CD14-positive monocyte (primary cell): ENCODE results near the gene SPATA20. TPM values are rescaled to one million over a fixed set of nuclear protein-coding genes. Genes with fewer than 3 reads are reported as not detected.

Experiments used
- DNase-seq, 3 donors: peaks; one replicate each; pipeline ENCODE4 v3.0.0-alpha.2; 2011 to 2022
- H2AFZ ChIP-seq: 2 replicates; pipeline ENCODE4 v1.6.0; 2012; ENCODE audit warnings: mild to moderate bottlenecking, low read depth, low read length, inconsistent platforms; ENCODE audit not compliant: insufficient read depth, poor library complexity, severe bottlenecking
- H3K27ac ChIP-seq, 2 donors: 1 replicate in 1 of 2; 2 replicates in 1 of 2; pipeline ENCODE4 v1.5.1; 2012 to 2013; ENCODE audit warnings: low read length in 2 of 2, control low read depth in 1 of 2, inconsistent platforms in 1 of 2, low read depth in 1 of 2, mild to moderate bottlenecking in 1 of 2
- H3K27me3 ChIP-seq, 2 donors: one replicate each; pipeline versions ENCODE4 v1.6.0 to v1.6.1; 2011 to 2013; ENCODE audit warnings: low read length in 2 of 2; ENCODE audit not compliant: control insufficient read depth in 2 of 2, insufficient read depth in 2 of 2
- H3K36me3 ChIP-seq, 2 donors: replicated peaks in 1 of 2; 1 replicate in 1 of 2; 2 replicates in 1 of 2; pipeline versions ENCODE4 v1.5.1 to v1.6.1; 2012 to 2013; ENCODE audit warnings: low read length in 2 of 2, control low read depth in 1 of 2, inconsistent platforms in 1 of 2, mild to moderate bottlenecking in 1 of 2; ENCODE audit not compliant: insufficient read depth in 2 of 2, control insufficient read depth in 1 of 2
- H3K4me1 ChIP-seq, 2 donors: 1 replicate in 1 of 2; 2 replicates in 1 of 2; pipeline versions ENCODE4 v1.5.1 to v1.6.1; 2012 to 2013; ENCODE audit warnings: low read length in 2 of 2, control low read depth in 1 of 2, inconsistent platforms in 1 of 2, mild to moderate bottlenecking in 1 of 2, moderate library complexity in 1 of 2; ENCODE audit not compliant: insufficient read depth in 2 of 2, control insufficient read depth in 1 of 2
- H3K4me2 ChIP-seq: replicated peaks from 2 replicates; pipeline ENCODE3; 2012; ENCODE audit warnings: low read length, moderate library complexity, mild to moderate bottlenecking; ENCODE audit not compliant: poor library complexity, severe bottlenecking; ENCODE audit errors: extremely low read depth
- H3K4me3 ChIP-seq, 3 experiments: fragments of 200-600 bp in 1 of 3; sonication (generic) in 1 of 3; replicated peaks in 1 of 3; 1 replicate in 2 of 3; 2 replicates in 1 of 3; pipeline ENCODE4 v1.5.1; 2011 to 2013; ENCODE audit warnings: low read length in 3 of 3, mild to moderate bottlenecking in 3 of 3, control low read depth in 2 of 3, low read depth in 2 of 3, inconsistent platforms in 1 of 3, moderate library complexity in 1 of 3
- H3K79me2 ChIP-seq: 2 replicates; pipeline ENCODE4 v1.6.0; 2012; ENCODE audit warnings: mild to moderate bottlenecking, control low read depth, inconsistent platforms, low read length, moderate library complexity; ENCODE audit not compliant: insufficient read depth
- H3K9ac ChIP-seq: 2 replicates; pipeline ENCODE4 v1.6.0; 2017; ENCODE audit warnings: low read length, mild to moderate bottlenecking; ENCODE audit not compliant: insufficient read depth, poor library complexity, severe bottlenecking
- H3K9me3 ChIP-seq, 2 donors: replicated peaks in 1 of 2; 1 replicate in 1 of 2; 2 replicates in 1 of 2; pipeline versions ENCODE4 v1.5.1 to v1.6.1; 2012 to 2013; ENCODE audit warnings: low read length in 2 of 2, control low read depth in 1 of 2; ENCODE audit not compliant: control insufficient read depth in 1 of 2, insufficient read depth in 1 of 2
- H4K20me1 ChIP-seq: 2 replicates; pipeline ENCODE4 v1.6.0; 2012; ENCODE audit warnings: mild to moderate bottlenecking, low read length, control low read depth, moderate library complexity; ENCODE audit not compliant: insufficient read depth
- H3K27ac Mint-ChIP-seq, 7 donors: one replicate each; pipeline ENCODE4 v1.8.0; 2020; ENCODE audit warnings: mild to moderate bottlenecking in 7 of 7, mixed read lengths in 7 of 7, moderate library complexity in 6 of 7, inconsistent platforms in 2 of 7
- H3K27me3 Mint-ChIP-seq, 3 donors: one replicate each; pipeline ENCODE4 v1.8.0; 2021 to 2022; ENCODE audit warnings: low read depth in 3 of 3, mild to moderate bottlenecking in 3 of 3, mixed read lengths in 3 of 3, moderate library complexity in 3 of 3, inconsistent platforms in 1 of 3
- H3K36me3 Mint-ChIP-seq, 2 donors: one replicate each; pipeline ENCODE4 v1.8.0; 2020; ENCODE audit warnings: mixed read lengths in 2 of 2, inconsistent platforms in 1 of 2, mild to moderate bottlenecking in 1 of 2
- H3K4me1 Mint-ChIP-seq: one replicate; pipeline ENCODE4 v1.8.0; 2020; ENCODE audit warnings: mild to moderate bottlenecking, mixed read lengths
- H3K4me3 Mint-ChIP-seq, 2 donors: one replicate each; pipeline ENCODE4 v1.8.0; 2020; ENCODE audit warnings: mild to moderate bottlenecking in 2 of 2, mixed read lengths in 2 of 2, moderate library complexity in 1 of 2
- H3K9me3 Mint-ChIP-seq, 7 donors: one replicate each; pipeline ENCODE4 v1.8.0; 2020 to 2022; ENCODE audit warnings: mixed read lengths in 7 of 7, mild to moderate bottlenecking in 6 of 7, moderate library complexity in 6 of 7, inconsistent platforms in 2 of 7
- WGBS: methylation state at CpG from one replicate; pipeline ENCODE4 v1.1.5; 2013; ENCODE audit warnings: missing lambda C conversion rate; ENCODE audit not compliant: insufficient coverage; 5-methylcytosine and 5-hydroxymethylcytosine counted together
- intact Hi-C, 2 donors: fragments of 100-400 bp; cut with micrococcal nuclease; formaldehyde crosslinking; loops; one replicate each; pipeline versions ENCODE4 v1.15.0 to v1.15.1; 2023
- polyA plus RNA-seq, 3 donors: library from polyadenylated mRNA; depleted of rRNA in 1 of 3; unstranded in 2 of 3; stranded (reverse) in 1 of 3; fragments of 300-500 nt in 2 of 3; fragments of >200 nt in 1 of 3; fragmentation: Illumina TruSeq in 2 of 3; gene quantifications; 1 replicate in 2 of 3; 2 replicates in 1 of 3; pipeline ENCODE4 v1.2.3, GENCODE V29; 2012 to 2021
- TF ChIP-seq, protein P1 (sequence below): fragments of 200-600 bp; IDR thresholded peaks from one replicate; pipeline ENCODE4 v1.8.0; 2022; ENCODE audit warnings: antibody characterized with exemption, mild to moderate bottlenecking

Gene SPATA20
- polyA plus RNA-seq, 3 donors, result 9.3 to 37.8 (median 12.2) TPM

DNA sequence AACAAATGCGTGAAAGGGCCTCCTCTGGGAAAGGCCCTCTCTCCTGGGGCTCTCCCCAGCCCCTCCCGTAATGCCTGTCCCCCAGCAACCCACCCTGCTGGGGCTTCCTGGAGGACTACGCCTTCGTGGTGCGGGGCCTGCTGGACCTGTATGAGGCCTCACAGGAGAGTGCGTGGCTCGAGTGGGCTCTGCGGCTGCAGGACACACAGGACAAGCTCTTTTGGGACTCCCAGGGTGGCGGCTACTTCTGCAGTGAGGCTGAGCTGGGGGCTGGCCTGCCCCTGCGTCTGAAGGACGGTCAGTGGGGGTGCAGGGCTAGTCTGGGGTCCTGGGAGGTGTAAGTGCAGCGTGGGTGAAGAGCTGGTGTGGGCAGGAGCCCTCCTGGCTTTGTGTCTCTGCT lies 4.9 kb downstream of the SPATA20 start:
- Histone ChIP-seq H3K79me2 (no peaks in the 10 kb centered on the region), H3K9me3 (no peaks in the 10 kb centered on the region), H3K9ac (no peak overlapping the region), H3K36me3 (peaks cover 7 to 20% of the 10 kb centered on the region in 2 donors), H3K4me3 (no peak overlapping the region), H3K27me3 (peaks cover 0 to 3% of the 10 kb centered on the region in 2 donors), H2AFZ (no peak overlapping the region), H3K27ac (no peak overlapping the region), H3K4me1 (peaks cover 8 to 13% of the 10 kb centered on the region in 2 donors), H4K20me1 (no peaks in the 10 kb centered on the region), H3K4me2 (no peak overlapping the region)
- peaks cover 11 to 13% of the 10 kb centered on the region in 2 donors for H3K36me3 Mint-ChIP-seq
- H3K4me3 Mint-ChIP-seq, result no peak overlapping the region
- no peak overlapping the region for H3K27ac Mint-ChIP-seq
- 95% methylated on average over 10 of the region's 12 CpGs for WGBS
- peaks cover 9% of the 10 kb centered on the region for H3K4me1 Mint-ChIP-seq
- no peak for DNase-seq
- H3K27me3 Mint-ChIP-seq, result peaks cover 0 to 5% (median under 1%) of the 10 kb centered on the region in 3 donors
- intact Hi-C loops, result loop anchor here in 1 of 2 donors (5.0 kb wide), 1 partner anchor 130 kb away; no protein-coding TSS in a partner anchor
- no peaks in the 10 kb centered on the region for H3K9me3 Mint-ChIP-seq
- TF ChIP-seq, protein P1, sequence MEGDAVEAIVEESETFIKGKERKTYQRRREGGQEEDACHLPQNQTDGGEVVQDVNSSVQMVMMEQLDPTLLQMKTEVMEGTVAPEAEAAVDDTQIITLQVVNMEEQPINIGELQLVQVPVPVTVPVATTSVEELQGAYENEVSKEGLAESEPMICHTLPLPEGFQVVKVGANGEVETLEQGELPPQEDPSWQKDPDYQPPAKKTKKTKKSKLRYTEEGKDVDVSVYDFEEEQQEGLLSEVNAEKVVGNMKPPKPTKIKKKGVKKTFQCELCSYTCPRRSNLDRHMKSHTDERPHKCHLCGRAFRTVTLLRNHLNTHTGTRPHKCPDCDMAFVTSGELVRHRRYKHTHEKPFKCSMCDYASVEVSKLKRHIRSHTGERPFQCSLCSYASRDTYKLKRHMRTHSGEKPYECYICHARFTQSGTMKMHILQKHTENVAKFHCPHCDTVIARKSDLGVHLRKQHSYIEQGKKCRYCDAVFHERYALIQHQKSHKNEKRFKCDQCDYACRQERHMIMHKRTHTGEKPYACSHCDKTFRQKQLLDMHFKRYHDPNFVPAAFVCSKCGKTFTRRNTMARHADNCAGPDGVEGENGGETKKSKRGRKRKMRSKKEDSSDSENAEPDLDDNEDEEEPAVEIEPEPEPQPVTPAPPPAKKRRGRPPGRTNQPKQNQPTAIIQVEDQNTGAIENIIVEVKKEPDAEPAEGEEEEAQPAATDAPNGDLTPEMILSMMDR, result no peak

DNA sequence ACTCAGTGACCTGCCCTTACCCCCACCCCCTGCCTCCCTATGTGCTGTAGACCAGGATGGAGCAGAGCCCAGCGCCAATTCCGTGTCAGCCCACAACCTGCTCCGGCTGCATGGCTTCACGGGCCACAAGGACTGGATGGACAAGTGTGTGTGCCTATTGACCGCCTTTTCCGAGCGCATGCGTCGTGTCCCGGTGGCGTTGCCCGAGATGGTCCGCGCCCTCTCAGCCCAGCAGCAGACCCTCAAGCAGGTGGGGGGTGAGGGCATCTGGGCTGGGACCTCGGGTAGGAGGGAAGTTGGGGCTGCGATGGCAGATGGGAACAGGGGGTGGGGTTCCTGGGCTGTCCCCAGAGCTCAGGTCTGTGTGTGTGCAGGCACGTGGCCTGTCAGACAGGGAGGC lies 7.2 kb downstream of the SPATA20 start:
- 95% methylated on average over 13 of the region's 17 CpGs for WGBS
- H3K36me3 Mint-ChIP-seq, result peaks cover 10 to 11% of the 10 kb centered on the region in 2 donors

More for the DNA sequence above, 7.2 kb downstream of the SPATA20 start:
- Mint-ChIP-seq H3K9me3 (peaks cover 0 to 9% (median 0%) of the 10 kb centered on the region in 7 donors), H3K27me3 (peaks cover 14 to 27% (median 23%) of the 10 kb centered on the region in 3 donors), H3K4me1 (peaks cover 8% of the 10 kb centered on the region), H3K4me3 (no peak overlapping the region), H3K27ac (no peak overlapping the region)
- Histone ChIP-seq H2AFZ (no peak overlapping the region), H3K27me3 (peaks cover 12 to 26% of the 10 kb centered on the region in 2 donors), H3K9ac (no peak overlapping the region), H3K9me3 (peaks cover 0 to 4% of the 10 kb centered on the region in 2 donors), H3K4me3 (no peak overlapping the region), H3K4me2 (no peak overlapping the region), H4K20me1 (no peaks in the 10 kb centered on the region), H3K4me1 (peaks cover 8 to 9% of the 10 kb centered on the region in 2 donors), H3K27ac (no peak overlapping the region), H3K36me3 (peaks cover 7 to 20% of the 10 kb centered on the region in 2 donors), H3K79me2 (no peaks in the 10 kb centered on the region)
- intact Hi-C loops, result loop anchor here in 1 of 2 donors (5.0 kb wide), 1 partner anchor 128 kb away; no protein-coding TSS in a partner anchor
- TF ChIP-seq, protein P1, result no peak
- no peak for DNase-seq
